Thyroid gland (tissue), 4 donors: Measurements from ENCODE around the gene GCLM.

Source experiments
- POLR2A ChIP-seq, 2 donors: fragments of 450-650 bp; IDR thresholded peaks; one replicate each; pipeline ENCODE4 v1.6.1; 2017; ENCODE audit warnings: antibody characterized with exemption in 2 of 2, mild to moderate bottlenecking in 2 of 2, moderate library complexity in 1 of 2
- TF ChIP-seq, protein P1 (sequence below), 6 experiments: fragments of 200-600 bp in 3 of 6; fragments of 450-650 bp in 3 of 6; sonication (generic) in 3 of 6; IDR thresholded peaks; one replicate each; pipeline ENCODE4 v1.5.1; 2016 to 2019; ENCODE audit warnings: antibody characterized with exemption in 6 of 6, mild to moderate bottlenecking in 2 of 6, inconsistent platforms in 1 of 6, moderate library complexity in 1 of 6

DNA sequence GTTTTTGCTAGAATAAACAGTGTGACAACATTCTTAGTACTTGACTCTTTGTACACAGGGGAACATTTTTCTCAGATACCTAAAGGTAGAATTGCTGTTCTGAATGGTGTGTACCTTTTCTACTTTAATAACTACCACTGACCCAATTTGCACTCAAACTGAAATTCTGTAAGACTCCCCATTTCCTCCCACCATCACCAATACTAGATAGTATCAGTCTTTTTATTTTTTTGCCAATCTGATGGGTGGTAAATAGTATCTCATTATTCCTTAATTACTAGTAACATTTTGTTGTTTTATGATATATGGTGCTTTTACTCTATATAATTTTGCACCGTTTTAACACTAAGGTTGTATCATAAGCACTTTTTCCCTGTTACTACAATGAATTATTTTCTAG, 28.8 kb upstream of the GCLM start:
- TF ChIP-seq, protein P1, sequence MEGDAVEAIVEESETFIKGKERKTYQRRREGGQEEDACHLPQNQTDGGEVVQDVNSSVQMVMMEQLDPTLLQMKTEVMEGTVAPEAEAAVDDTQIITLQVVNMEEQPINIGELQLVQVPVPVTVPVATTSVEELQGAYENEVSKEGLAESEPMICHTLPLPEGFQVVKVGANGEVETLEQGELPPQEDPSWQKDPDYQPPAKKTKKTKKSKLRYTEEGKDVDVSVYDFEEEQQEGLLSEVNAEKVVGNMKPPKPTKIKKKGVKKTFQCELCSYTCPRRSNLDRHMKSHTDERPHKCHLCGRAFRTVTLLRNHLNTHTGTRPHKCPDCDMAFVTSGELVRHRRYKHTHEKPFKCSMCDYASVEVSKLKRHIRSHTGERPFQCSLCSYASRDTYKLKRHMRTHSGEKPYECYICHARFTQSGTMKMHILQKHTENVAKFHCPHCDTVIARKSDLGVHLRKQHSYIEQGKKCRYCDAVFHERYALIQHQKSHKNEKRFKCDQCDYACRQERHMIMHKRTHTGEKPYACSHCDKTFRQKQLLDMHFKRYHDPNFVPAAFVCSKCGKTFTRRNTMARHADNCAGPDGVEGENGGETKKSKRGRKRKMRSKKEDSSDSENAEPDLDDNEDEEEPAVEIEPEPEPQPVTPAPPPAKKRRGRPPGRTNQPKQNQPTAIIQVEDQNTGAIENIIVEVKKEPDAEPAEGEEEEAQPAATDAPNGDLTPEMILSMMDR (IDR thresholded peaks at IDR 0.05) = no peak
- no peak for TF ChIP-seq POLR2A (IDR thresholded peaks at IDR 0.05)
